Peyer's patch (tissue), 4 donors: Measurements from ENCODE around the gene ACLY.

ENCODE experiments used
- POLR2A ChIP-seq, 2 donors: fragments of 450-650 bp; IDR thresholded peaks; one replicate each; pipeline ENCODE4 v1.5.1; 2017; ENCODE audit warnings: antibody characterized with exemption in 2 of 2, mild to moderate bottlenecking in 2 of 2, moderate library complexity in 2 of 2
- TF ChIP-seq, protein P1 (sequence below), 6 experiments: fragments of 450-650 bp in 4 of 6; fragments of 200-600 bp in 2 of 6; sonication (generic) in 1 of 6; IDR thresholded peaks; one replicate each; pipeline ENCODE4 v1.5.1; 2017 to 2019; ENCODE audit warnings: antibody characterized with exemption in 6 of 6, mild to moderate bottlenecking in 3 of 6, moderate library complexity in 1 of 6

DNA sequence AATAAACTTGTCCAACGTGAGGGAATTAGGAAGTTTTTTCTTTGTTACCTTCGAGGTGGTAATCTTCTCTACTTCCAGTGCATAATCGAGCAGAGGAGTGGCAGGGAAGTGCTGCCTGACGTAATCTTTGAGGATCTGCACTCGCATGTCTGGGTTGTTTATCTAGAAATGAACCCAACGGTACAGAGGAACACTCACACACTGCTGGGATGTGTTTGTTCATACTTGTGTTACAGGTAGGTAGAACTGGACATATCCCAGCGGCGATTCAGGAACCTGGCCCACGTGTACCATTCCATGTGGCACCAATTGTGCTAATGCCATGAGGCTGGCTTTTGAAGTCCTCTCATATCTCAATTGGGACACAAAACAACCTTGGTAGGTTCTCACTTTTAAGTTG is 49.3 kb downstream of the ACLY start:
- TF ChIP-seq, protein P1, sequence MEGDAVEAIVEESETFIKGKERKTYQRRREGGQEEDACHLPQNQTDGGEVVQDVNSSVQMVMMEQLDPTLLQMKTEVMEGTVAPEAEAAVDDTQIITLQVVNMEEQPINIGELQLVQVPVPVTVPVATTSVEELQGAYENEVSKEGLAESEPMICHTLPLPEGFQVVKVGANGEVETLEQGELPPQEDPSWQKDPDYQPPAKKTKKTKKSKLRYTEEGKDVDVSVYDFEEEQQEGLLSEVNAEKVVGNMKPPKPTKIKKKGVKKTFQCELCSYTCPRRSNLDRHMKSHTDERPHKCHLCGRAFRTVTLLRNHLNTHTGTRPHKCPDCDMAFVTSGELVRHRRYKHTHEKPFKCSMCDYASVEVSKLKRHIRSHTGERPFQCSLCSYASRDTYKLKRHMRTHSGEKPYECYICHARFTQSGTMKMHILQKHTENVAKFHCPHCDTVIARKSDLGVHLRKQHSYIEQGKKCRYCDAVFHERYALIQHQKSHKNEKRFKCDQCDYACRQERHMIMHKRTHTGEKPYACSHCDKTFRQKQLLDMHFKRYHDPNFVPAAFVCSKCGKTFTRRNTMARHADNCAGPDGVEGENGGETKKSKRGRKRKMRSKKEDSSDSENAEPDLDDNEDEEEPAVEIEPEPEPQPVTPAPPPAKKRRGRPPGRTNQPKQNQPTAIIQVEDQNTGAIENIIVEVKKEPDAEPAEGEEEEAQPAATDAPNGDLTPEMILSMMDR (IDR thresholded peaks at IDR 0.05), result no peak
- TF ChIP-seq POLR2A (IDR thresholded peaks at IDR 0.05), result no peak
